Measurements from ENCODE around the gene PNKD. TPM values are rescaled to one million over a fixed set of nuclear protein-coding genes. Genes with fewer than 3 reads are reported as not detected.

PNKD gene
- total RNA-seq, 1 donor from 2014 or later, result 18.6 TPM

DNA sequence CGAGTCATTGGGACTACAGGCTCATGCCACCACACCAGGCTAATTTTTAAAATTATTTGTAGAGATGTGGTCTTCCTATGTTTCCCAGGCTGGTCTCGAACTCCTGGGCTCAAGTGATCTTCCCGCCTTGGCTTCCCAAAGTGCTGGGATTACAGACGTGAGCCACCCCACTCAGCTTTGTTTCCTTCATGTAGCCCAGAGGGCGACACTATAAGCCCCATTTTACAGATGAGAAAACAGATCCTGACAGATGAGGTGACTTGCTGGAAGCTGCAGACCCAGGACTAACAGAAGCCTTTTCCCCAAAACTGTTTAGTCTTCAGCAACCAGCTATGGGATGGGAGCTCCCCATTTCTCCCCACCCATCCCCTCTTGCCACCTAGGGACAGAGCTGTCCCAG is 122.1 kb downstream of the PNKD start:
- intact Hi-C loops (cut with micrococcal nuclease), result loop anchor here (10.0 kb wide), 1 partner anchor 208 kb away; no protein-coding TSS in a partner anchor
- peaks cover 4% of the 10 kb centered on the region for H3K27me3 Mint-ChIP-seq (ENCODE audit: insufficient read depth)
- no peak for DNase-seq (ENCODE audit: low spot score)
- H3K4me3 Mint-ChIP-seq, result no peak overlapping the region
- no peak overlapping the region for H3K27ac Mint-ChIP-seq
- no peaks in the 10 kb centered on the region for H3K36me3 Mint-ChIP-seq (ENCODE audit: low read depth)
- H3K9me3 Mint-ChIP-seq, result no peaks in the 10 kb centered on the region
- H3K4me1 Mint-ChIP-seq (ENCODE audit: low read depth), result peaks cover 35% of the 10 kb centered on the region

GRCh38 chr2:218392891-218393462 is 122.7 kb downstream of the PNKD start:
- H3K4me1 Mint-ChIP-seq (ENCODE audit: low read depth), result peaks cover 40% of the 10 kb centered on the region
- no peak for DNase-seq (ENCODE audit: low spot score)
- H3K4me3 Mint-ChIP-seq, result no peak overlapping the region
- H3K27ac Mint-ChIP-seq, result no peak overlapping the region
- no peaks in the 10 kb centered on the region for H3K9me3 Mint-ChIP-seq
- peaks cover 4% of the 10 kb centered on the region for H3K27me3 Mint-ChIP-seq (ENCODE audit: insufficient read depth)
- intact Hi-C loops (cut with micrococcal nuclease), result loop anchor here (10.0 kb wide), 1 partner anchor 208 kb away; no protein-coding TSS in a partner anchor
- H3K36me3 Mint-ChIP-seq (ENCODE audit: low read depth), result no peaks in the 10 kb centered on the region

DNA sequence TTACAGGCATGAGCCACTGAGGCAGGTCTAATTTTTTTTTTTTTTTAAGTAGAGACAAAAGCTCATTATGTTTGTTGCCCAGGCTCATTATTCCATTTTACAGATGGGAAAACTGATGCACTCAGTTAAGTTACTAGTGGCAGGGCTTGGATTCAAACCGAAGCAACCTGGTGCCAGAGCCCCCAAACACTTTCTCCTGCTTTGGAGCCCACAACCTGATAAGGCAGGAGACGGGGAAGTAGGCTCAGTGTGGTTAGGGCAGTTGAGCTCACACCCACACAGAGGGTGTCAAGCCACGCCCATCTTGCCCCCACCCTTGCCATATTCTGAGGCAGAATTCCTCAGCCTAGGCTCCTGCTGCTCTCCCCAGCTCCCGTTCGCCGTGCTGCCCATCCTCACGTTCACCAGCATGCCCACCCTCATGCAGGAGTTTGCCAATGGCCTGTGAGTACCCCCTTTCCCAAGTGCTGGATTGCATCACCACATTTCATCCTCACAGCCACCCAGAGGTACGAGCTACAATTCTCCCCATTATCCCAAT is 123.5 kb downstream of the PNKD start:
- H3K36me3 Mint-ChIP-seq (ENCODE audit: low read depth), result no peaks in the 10 kb centered on the region
- no peak overlapping the region for H3K4me3 Mint-ChIP-seq
- intact Hi-C loops (cut with micrococcal nuclease), result loop anchor here (2.0 to 10.0 kb wide), 2 partner anchors 25 to 209 kb away; no protein-coding TSS in a partner anchor
- H3K27me3 Mint-ChIP-seq (ENCODE audit: insufficient read depth), result peaks cover 4% of the 10 kb centered on the region
- no peaks in the 10 kb centered on the region for H3K9me3 Mint-ChIP-seq
- H3K4me1 Mint-ChIP-seq (ENCODE audit: low read depth), result peaks cover 40% of the 10 kb centered on the region
- no peak for DNase-seq (ENCODE audit: low spot score)
- no peak overlapping the region for H3K27ac Mint-ChIP-seq

DNA sequence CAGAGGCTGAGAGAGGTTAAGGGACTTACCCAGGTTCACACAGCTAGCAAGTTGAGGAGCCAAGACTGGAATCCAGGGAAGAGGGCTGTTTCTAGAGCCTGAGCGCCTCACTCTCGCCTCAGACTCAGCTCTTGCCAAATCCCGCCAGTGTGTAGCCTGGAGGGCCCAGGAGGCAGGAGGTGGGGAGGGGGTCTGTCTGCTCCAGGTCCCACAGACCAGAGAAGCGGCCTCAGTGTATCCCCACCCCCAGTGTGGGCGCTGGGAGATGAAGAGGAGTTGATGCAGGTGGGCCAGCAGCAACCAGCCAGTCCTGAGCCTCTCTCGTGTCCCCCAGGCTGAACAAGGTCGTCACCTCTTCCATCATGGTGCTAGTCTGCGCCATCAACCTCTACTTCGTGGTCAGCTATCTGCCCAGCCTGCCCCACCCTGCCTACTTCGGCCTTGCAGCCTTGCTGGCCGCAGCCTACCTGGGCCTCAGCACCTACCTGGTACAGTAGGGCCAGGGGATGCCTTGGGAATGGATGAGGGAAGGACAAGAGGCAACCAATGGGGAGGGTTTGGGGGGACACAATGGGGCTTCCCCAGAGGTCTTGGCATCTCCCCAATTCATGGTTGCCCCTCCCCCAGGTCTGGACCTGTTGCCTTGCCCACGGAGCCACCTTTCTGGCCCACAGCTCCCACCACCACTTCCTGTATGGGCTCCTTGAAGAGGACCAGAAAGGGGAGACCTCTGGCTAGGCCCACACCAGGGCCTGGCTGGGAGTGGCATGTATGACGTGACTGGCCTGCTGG is 124.2 kb downstream of the PNKD start:
- Mint-ChIP-seq H3K9me3 (no peaks in the 10 kb centered on the region), H3K27ac (peak overlapping the region; percentile 13), H3K4me3 (peak overlapping the region; percentile 15), H3K4me1 (ENCODE audit: low read depth) (peaks cover 40% of the 10 kb centered on the region), H3K27me3 (ENCODE audit: insufficient read depth) (peaks cover 4% of the 10 kb centered on the region), H3K36me3 (ENCODE audit: low read depth) (no peaks in the 10 kb centered on the region)
- no peak for DNase-seq (ENCODE audit: low spot score)
- intact Hi-C loops (cut with micrococcal nuclease), result loop anchor here (2.0 to 10.0 kb wide), 6 partner anchors 26 to 993 kb away; partner anchors contain the start of genes CNPPD1, DNPEP, RETREG2 and TUBA4A

DNA sequence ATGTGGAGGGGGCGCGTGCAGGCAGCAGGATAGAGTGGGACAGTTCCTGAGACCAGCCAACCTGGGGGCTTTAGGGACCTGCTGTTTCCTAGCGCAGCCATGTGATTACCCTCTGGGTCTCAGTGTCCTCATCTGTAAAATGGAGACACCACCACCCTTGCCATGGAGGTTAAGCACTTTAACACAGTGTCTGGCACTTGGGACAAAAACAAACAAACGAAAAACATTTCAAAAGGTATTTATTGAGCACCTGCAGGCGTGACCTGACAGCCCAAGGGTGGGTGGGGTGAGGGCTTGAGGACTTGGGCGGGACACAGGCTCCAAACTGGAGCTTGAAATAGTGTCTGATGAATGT is 124.7 kb downstream of the PNKD start:
- no peak for DNase-seq (ENCODE audit: low spot score)
- intact Hi-C loops (cut with micrococcal nuclease), result loop anchor here (2.0 to 10.0 kb wide), 6 partner anchors 26 to 992 kb away; partner anchors contain the start of genes CNPPD1, DNPEP, RETREG2 and TUBA4A
- peak overlapping the region; percentile 15 for H3K4me3 Mint-ChIP-seq
- no peaks in the 10 kb centered on the region for H3K36me3 Mint-ChIP-seq (ENCODE audit: low read depth)
- no peaks in the 10 kb centered on the region for H3K9me3 Mint-ChIP-seq
- H3K4me1 Mint-ChIP-seq (ENCODE audit: low read depth), result peaks cover 40% of the 10 kb centered on the region
- H3K27ac Mint-ChIP-seq, result peak overlapping the region; percentile 13
- peaks cover 4% of the 10 kb centered on the region for H3K27me3 Mint-ChIP-seq (ENCODE audit: insufficient read depth)

GRCh38 chr2:218395456-218395825 is 125.1 kb downstream of the PNKD start:
- Mint-ChIP-seq H3K4me1 (ENCODE audit: low read depth) (peaks cover 40% of the 10 kb centered on the region), H3K27me3 (ENCODE audit: insufficient read depth) (peaks cover 4% of the 10 kb centered on the region), H3K27ac (peak overlapping the region; percentile 85), H3K9me3 (no peaks in the 10 kb centered on the region), H3K4me3 (peak overlapping the region; percentile 94), H3K36me3 (ENCODE audit: low read depth) (no peaks in the 10 kb centered on the region)
- no peak for DNase-seq (ENCODE audit: low spot score)
- intact Hi-C loops (cut with micrococcal nuclease), result loop anchor here (2.0 to 10.0 kb wide), 6 partner anchors 27 to 992 kb away; partner anchors contain the start of genes CNPPD1, DNPEP, RETREG2 and TUBA4A

DNA sequence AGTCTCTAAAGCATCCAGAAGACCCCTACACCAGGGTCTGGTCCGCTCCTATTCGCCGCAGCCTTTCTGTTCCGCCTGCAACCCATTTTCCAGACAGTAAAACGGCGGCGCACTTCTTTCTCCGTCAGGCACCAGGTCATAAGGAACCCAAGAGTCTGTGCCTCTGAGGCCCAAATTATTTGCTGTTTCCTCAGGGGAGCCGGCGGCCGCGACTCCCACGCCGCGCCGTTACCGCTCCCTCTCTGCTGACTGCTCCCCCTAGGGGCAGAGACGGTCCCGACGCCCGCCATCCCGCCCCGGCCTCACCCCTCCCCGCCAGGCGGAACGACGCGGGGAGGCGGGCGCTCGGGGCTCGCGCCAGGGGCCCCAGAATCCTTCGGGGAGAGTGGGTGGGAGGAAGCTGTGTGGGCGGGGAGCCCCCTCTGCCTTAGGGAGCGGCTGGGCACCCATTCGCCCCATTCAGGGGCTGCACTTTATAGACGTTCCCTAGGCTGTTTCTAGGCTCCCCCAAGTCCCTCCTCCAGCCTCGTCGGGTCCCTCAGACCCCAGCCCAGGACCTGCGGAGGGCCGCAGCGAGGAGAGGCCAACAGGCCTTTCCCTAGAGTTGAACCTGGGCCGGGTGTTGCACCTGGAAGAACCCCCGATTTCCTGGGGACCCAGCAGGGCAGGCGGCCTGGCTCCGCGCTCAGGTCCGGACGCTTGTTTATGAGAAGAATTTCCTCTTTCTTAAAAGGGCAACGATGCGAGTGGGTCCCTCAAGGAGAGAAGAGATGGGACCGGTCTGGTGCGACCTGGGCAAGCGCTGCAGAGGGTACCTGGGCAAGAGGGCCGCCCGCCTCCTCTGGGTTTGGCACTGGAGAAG is 125.7 kb downstream of the PNKD start:
- H3K9me3 Mint-ChIP-seq, result no peaks in the 10 kb centered on the region
- no peaks in the 10 kb centered on the region for H3K36me3 Mint-ChIP-seq (ENCODE audit: low read depth)
- H3K4me1 Mint-ChIP-seq (ENCODE audit: low read depth), result peaks cover 40% of the 10 kb centered on the region
- DNase-seq (ENCODE audit: low spot score), result peak; percentile 93
- intact Hi-C loops (cut with micrococcal nuclease), result loop anchor here (1.0 to 10.0 kb wide), 15 partner anchors 10 to 991 kb away; partner anchors contain the start of genes AAMP, BCS1L, CNOT9 and CNPPD1
- peak overlapping the region; percentile 94 for H3K4me3 Mint-ChIP-seq
- peaks cover 3% of the 10 kb centered on the region for H3K27me3 Mint-ChIP-seq (ENCODE audit: insufficient read depth)
- H3K27ac Mint-ChIP-seq, result peak overlapping the region; percentile 98

Other genes with a start within 250 kb of the PNKD start
- 0.64 and 0.67 TPM in 2 replicates for gene RUFY4, start 201.3 kb upstream of the PNKD start, total RNA-seq
- gene CXCR2, start 144.5 kb upstream of the PNKD start, total RNA-seq, result not detected in 2 replicates
- gene CXCR1, start 103.6 kb upstream of the PNKD start, total RNA-seq, result not detected in 2 replicates
- 507 and 509 TPM in 2 replicates for gene ARPC2, start 53.3 kb upstream of the PNKD start, total RNA-seq
- 0.54 and 0.78 TPM in 2 replicates for gene GPBAR1, start 9.5 kb upstream of the PNKD start, total RNA-seq
- 88.0 and 90.2 TPM in 2 replicates for gene AAMP, start 382 bp upstream of the PNKD start, total RNA-seq
- gene TMBIM1, start 22.0 kb downstream of the PNKD start, total RNA-seq, result 66.2 and 70.5 TPM in 2 replicates
- gene CATIP, start 86.3 kb downstream of the PNKD start, total RNA-seq, result not detected in 2 replicates
- gene SLC11A1, start 111.8 kb downstream of the PNKD start, total RNA-seq, result 0.05 and 0.27 TPM in 2 replicates
- 105 and 106 TPM in 2 replicates for gene CTDSP1, start 129.3 kb downstream of the PNKD start, total RNA-seq
- gene VIL1, start 148.6 kb downstream of the PNKD start, total RNA-seq, result not detected in 2 replicates